ENCODE data around the gene ARHGAP27. TPM values are rescaled to one million over a fixed set of nuclear protein-coding genes. Genes with fewer than 3 reads are reported as not detected.
"Not testable (repeated sequence)": the region's sequence is repeated elsewhere in the genome, so short reads cannot be mapped to it uniquely, and the experiment has no call there.

ARHGAP27 gene
- total RNA-seq, 1 experiment from 2014 or later, result 12.9 TPM

DNA sequence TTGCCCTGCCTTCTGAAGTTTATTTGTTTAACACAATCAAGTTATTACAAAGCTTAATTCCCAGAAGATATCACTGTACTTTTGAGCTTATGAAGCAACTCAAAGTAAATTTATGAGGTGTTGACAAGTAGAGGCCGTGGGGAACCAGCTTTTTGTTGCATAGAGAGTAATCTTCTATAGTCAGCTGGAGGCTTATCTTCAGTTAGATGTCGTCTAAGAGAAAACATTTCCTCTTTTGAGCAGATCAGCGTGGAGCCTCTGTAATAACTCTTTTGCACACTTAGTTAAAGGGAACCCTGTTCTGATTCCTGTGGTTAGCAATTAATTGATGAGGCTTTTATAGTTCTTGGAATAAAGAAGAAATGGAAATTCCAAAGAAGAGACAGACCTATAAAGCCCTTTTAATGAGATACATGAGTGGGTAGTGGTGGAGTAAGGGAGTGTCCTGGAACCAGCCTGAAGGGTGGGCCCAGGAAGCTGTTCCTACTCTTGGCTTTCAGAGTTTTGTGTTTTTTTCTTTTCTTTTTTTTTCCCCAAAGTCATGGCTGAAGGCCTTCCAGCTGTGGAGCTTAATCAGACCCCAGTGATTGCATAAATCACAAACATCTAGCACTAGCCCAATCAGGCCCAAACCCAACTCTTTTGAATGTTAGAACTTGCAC lies 87.0 kb downstream of the ARHGAP27 start:
- Mint-ChIP-seq H3K4me1 (peaks cover 13% of the 10 kb centered on the region), H3K27me3 (ENCODE audit: low read depth) (peaks cover 4% of the 10 kb centered on the region; the same call in 1 of the 2 replicates)

GRCh38 chr17:45345246-45345553 lies 87.5 kb downstream of the ARHGAP27 start:
- peaks cover 4% of the 10 kb centered on the region; the same call in 1 of the 2 replicates for H3K27me3 Mint-ChIP-seq (ENCODE audit: low read depth)
- H3K27ac Mint-ChIP-seq, result no peak overlapping the region
- peaks cover 13% of the 10 kb centered on the region for H3K4me1 Mint-ChIP-seq
- no peak for ATAC-seq
- CTCF ChIA-PET, result interaction anchor here (0.6 to 1.7 kb wide), 6 partner anchors 10 to 194 kb away, joined by 3 to 5 read pairs (median 3); no protein-coding TSS in a partner anchor
- no peak overlapping the region for H3K4me3 Mint-ChIP-seq
- no peaks in the 10 kb centered on the region for H3K36me3 Mint-ChIP-seq
- H3K9me3 Mint-ChIP-seq, result no peaks in the 10 kb centered on the region; the same call in 1 of the 2 replicates
- TF ChIP-seq, protein P1, sequence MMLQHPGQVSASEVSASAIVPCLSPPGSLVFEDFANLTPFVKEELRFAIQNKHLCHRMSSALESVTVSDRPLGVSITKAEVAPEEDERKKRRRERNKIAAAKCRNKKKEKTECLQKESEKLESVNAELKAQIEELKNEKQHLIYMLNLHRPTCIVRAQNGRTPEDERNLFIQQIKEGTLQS (CRISPR knock-in tag; conservative IDR thresholded peaks at IDR 0.05), result no peak
- TF ChIP-seq TCF7 (CRISPR knock-in tag; IDR thresholded peaks at IDR 0.05; ENCODE audit: low read depth) (no peak), JUN (CRISPR knock-in tag; IDR thresholded peaks at IDR 0.05) (no peak), CREM (CRISPR knock-in tag; IDR thresholded peaks at IDR 0.05) (no peak)
- TF ChIP-seq, protein P2, sequence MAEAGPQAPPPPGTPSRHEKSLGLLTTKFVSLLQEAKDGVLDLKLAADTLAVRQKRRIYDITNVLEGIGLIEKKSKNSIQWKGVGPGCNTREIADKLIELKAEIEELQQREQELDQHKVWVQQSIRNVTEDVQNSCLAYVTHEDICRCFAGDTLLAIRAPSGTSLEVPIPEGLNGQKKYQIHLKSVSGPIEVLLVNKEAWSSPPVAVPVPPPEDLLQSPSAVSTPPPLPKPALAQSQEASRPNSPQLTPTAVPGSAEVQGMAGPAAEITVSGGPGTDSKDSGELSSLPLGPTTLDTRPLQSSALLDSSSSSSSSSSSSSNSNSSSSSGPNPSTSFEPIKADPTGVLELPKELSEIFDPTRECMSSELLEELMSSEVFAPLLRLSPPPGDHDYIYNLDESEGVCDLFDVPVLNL (CRISPR knock-in tag; IDR thresholded peaks at IDR 0.05; ENCODE audit: borderline replicate concordance, low read depth), result no peak
- TF ChIP-seq, protein P3, sequence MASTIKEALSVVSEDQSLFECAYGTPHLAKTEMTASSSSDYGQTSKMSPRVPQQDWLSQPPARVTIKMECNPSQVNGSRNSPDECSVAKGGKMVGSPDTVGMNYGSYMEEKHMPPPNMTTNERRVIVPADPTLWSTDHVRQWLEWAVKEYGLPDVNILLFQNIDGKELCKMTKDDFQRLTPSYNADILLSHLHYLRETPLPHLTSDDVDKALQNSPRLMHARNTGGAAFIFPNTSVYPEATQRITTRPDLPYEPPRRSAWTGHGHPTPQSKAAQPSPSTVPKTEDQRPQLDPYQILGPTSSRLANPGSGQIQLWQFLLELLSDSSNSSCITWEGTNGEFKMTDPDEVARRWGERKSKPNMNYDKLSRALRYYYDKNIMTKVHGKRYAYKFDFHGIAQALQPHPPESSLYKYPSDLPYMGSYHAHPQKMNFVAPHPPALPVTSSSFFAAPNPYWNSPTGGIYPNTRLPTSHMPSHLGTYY (CRISPR knock-in tag; IDR thresholded peaks at IDR 0.05), result no peak
- no peak for DNase-seq (ENCODE audit: low spot score)
- POLR2A ChIA-PET, result no interaction called here

More for the DNA sequence above, 87.0 kb downstream of the ARHGAP27 start:
- ChIA-PET CTCF (interaction anchor here (0.5 to 1.7 kb wide), 7 partner anchors 11 to 194 kb away, joined by 3 to 5 read pairs (median 3); no protein-coding TSS in a partner anchor), POLR2A (no interaction called here)
- TF ChIP-seq NFYB (CRISPR knock-in tag; conservative IDR thresholded peaks at IDR 0.05; ENCODE audit: low read depth) (no peak), CREM (CRISPR knock-in tag; IDR thresholded peaks at IDR 0.05) (no peak), MXD4 (CRISPR knock-in tag; IDR thresholded peaks at IDR 0.05; ENCODE audit: borderline replicate concordance) (no peak), ZNF512 (CRISPR knock-in tag; IDR thresholded peaks at IDR 0.05; ENCODE audit: borderline replicate concordance) (no peak), ZNF263 (CRISPR knock-in tag; IDR thresholded peaks at IDR 0.05; ENCODE audit: low read depth) (no peak), ZNF138 (CRISPR knock-in tag; conservative IDR thresholded peaks at IDR 0.05) (no peak)
- TF ChIP-seq, protein P4, sequence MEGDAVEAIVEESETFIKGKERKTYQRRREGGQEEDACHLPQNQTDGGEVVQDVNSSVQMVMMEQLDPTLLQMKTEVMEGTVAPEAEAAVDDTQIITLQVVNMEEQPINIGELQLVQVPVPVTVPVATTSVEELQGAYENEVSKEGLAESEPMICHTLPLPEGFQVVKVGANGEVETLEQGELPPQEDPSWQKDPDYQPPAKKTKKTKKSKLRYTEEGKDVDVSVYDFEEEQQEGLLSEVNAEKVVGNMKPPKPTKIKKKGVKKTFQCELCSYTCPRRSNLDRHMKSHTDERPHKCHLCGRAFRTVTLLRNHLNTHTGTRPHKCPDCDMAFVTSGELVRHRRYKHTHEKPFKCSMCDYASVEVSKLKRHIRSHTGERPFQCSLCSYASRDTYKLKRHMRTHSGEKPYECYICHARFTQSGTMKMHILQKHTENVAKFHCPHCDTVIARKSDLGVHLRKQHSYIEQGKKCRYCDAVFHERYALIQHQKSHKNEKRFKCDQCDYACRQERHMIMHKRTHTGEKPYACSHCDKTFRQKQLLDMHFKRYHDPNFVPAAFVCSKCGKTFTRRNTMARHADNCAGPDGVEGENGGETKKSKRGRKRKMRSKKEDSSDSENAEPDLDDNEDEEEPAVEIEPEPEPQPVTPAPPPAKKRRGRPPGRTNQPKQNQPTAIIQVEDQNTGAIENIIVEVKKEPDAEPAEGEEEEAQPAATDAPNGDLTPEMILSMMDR (IDR thresholded peaks at IDR 0.05), result no peak
- ATAC-seq, result no peak
- no peaks in the 10 kb centered on the region for H3K36me3 Mint-ChIP-seq
- H3K27ac Mint-ChIP-seq, result no peak overlapping the region
- no peak overlapping the region for H3K4me3 Mint-ChIP-seq
- no peaks in the 10 kb centered on the region; the same call in 1 of the 2 replicates for H3K9me3 Mint-ChIP-seq
- no peak for DNase-seq (ENCODE audit: low spot score)

DNA sequence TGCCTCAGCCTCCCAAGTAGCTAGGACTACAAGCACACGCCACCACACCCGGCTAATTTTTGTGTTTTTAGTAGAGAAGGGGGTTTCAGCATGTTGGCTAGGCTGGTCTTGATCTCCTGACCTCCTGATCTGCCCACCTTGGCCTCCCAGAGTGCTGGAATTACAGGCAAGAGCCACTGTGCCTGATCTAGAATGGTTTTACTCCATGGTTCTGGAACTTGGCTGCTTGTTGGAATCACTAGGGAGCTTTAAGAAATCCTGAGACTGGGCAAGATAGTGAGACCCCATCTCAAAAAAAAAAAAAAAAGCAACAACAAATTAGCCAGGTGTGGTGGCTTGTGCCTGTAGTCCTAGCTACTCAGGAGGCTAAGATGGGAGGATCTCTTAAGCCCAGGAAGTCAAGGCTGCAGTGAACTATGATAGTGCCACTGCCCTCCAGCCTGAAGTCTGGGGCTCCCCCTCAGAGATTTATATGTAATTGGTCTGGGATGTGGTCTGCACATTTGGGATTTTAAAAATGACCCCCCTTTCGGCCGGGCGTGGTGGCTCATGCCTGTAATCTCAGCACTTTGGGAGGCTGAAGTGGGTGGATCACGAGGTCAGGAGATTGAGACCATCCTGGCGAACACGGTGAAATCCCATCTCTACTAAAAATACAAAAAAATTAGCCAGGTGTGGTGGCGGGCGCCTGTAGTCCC lies 88.6 kb downstream of the ARHGAP27 start:
- H3K36me3 Mint-ChIP-seq; H3K4me3 Mint-ChIP-seq; H3K27ac Mint-ChIP-seq; H3K9me3 Mint-ChIP-seq; POLR2A ChIA-PET; ATAC-seq; H3K27me3 Mint-ChIP-seq (ENCODE audit: low read depth); DNase-seq (ENCODE audit: low spot score): not testable (repeated sequence)
- H3K4me1 Mint-ChIP-seq, result peaks cover 13% of the 10 kb centered on the region
- CTCF ChIA-PET, result interaction anchor here (0.6 to 1.2 kb wide), 4 partner anchors 9 to 550 kb away, joined by 3 to 4 read pairs (median 3); partner anchors contain the start of genes ACBD4 and MAPT

Other genes with a start within 250 kb of the ARHGAP27 start
- gene FMNL1, start 211.0 kb downstream of the ARHGAP27 start, total RNA-seq (2021), result 5.3 to 7.9 TPM (median 7.3 TPM) in 3 replicates
- 0.14 to 0.15 TPM in 2 of 3 replicates, not detected in the other for gene SPATA32, start 170.8 kb downstream of the ARHGAP27 start, total RNA-seq (2021)
- gene MAP3K14, start 115.8 kb downstream of the ARHGAP27 start, total RNA-seq (2021), result 3.3 to 4.0 TPM (median 3.8 TPM) in 3 replicates
- 15.8 to 19.6 TPM (median 17.2 TPM) in 3 replicates for gene PLEKHM1, start 57.9 kb upstream of the ARHGAP27 start, total RNA-seq (2021)

Measured in WTC11 (cell line).